ENCODE measurements around the gene RAD51B.
A peak's percentile ranks its signal among the peaks of the same experiment; 100 is the strongest.

RAD51B gene

DNA sequence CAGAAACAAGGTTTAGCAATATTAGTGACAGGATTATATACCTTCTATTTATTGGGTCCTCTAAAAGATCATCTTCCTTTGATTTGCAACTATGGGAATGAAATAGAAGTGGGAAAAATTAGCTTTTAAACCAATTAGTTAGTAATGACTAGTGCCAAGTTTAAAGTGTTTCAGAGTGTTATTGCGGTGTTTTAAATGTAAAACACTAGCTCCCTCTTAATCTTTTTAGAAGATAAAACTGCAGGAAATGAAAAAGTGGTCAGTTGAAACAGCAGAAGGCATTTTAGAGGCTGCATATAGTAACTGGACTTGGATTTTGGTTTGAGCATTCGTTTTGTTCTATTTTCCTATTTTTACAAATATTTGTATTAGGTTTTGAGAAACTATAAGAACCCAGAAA is 286.2 kb downstream of the RAD51B start:
- Mint-ChIP-seq H3K4me1 (peaks cover 44% of the 10 kb centered on the region), H3K9me3 (peaks cover 25% of the 10 kb centered on the region), H3K36me3 (ENCODE audit: low read depth) (peaks cover 15% of the 10 kb centered on the region), H3K27ac (peak overlapping the region in 2 of 3 experiments; percentile 67 to 82), H3K4me3 (no peak overlapping the region), H3K27me3 (ENCODE audit: low read depth) (no peaks in the 10 kb centered on the region)
- TF ChIP-seq, protein P1, sequence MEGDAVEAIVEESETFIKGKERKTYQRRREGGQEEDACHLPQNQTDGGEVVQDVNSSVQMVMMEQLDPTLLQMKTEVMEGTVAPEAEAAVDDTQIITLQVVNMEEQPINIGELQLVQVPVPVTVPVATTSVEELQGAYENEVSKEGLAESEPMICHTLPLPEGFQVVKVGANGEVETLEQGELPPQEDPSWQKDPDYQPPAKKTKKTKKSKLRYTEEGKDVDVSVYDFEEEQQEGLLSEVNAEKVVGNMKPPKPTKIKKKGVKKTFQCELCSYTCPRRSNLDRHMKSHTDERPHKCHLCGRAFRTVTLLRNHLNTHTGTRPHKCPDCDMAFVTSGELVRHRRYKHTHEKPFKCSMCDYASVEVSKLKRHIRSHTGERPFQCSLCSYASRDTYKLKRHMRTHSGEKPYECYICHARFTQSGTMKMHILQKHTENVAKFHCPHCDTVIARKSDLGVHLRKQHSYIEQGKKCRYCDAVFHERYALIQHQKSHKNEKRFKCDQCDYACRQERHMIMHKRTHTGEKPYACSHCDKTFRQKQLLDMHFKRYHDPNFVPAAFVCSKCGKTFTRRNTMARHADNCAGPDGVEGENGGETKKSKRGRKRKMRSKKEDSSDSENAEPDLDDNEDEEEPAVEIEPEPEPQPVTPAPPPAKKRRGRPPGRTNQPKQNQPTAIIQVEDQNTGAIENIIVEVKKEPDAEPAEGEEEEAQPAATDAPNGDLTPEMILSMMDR (IDR thresholded peaks at IDR 0.05; ENCODE audit: unreplicated experiment in 3 of 3): no peak

DNA sequence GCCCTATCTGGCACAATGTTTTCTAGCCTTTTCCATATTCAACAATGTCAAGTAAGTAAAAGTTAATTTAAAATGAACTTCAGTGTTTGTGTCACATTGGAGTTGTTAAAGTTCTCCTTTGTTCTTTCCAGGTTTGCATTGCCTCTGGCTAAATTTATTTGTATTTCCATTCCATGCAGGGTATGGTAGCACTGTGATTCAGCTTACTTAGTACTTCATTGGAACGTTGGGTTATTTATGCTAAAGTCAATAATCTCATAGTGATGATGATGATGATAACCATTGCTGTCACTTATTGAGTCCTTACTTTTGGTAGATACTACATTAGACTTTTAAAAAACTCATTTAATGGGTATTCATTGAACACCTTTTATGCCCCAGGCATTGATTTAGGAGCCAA is 286.9 kb downstream of the RAD51B start:
- TF ChIP-seq, protein P1 (IDR thresholded peaks at IDR 0.05; ENCODE audit: unreplicated experiment in 3 of 3): no peak
- Mint-ChIP-seq H3K4me1 (peaks cover 50% of the 10 kb centered on the region), H3K27ac (no peak overlapping the region), H3K27me3 (ENCODE audit: low read depth) (no peaks in the 10 kb centered on the region), H3K4me3 (no peak overlapping the region), H3K9me3 (peaks cover 19% of the 10 kb centered on the region), H3K36me3 (ENCODE audit: low read depth) (peaks cover 10% of the 10 kb centered on the region)

- Mint-ChIP-seq H3K4me3 (no peak overlapping the region), H3K9me3 (peaks cover 16% of the 10 kb centered on the region), H3K27me3 (ENCODE audit: low read depth) (no peaks in the 10 kb centered on the region), H3K4me1 (peaks cover 55% of the 10 kb centered on the region), H3K36me3 (ENCODE audit: low read depth) (peaks cover 7% of the 10 kb centered on the region), H3K27ac (peak overlapping the region in 2 of 3 experiments; percentile 24 to 42)
- TF ChIP-seq, protein P1 (IDR thresholded peaks at IDR 0.05; ENCODE audit: unreplicated experiment in 3 of 3): no peak
Measured at GRCh38 chr14:68106905-68107304, 287.3 kb downstream of the RAD51B start.

- TF ChIP-seq, protein P1 (IDR thresholded peaks at IDR 0.05; ENCODE audit: unreplicated experiment in 3 of 3): no peak
- H3K27me3 Mint-ChIP-seq (ENCODE audit: low read depth): no peaks in the 10 kb centered on the region
- H3K4me1 Mint-ChIP-seq: peaks cover 63% of the 10 kb centered on the region
- H3K36me3 Mint-ChIP-seq (ENCODE audit: low read depth): no peaks in the 10 kb centered on the region
- no peak overlapping the region for H3K4me3 Mint-ChIP-seq
- H3K9me3 Mint-ChIP-seq: peaks cover 3% of the 10 kb centered on the region
- peak overlapping the region; percentile 88 to 94 (median 92) for H3K27ac Mint-ChIP-seq
Measured at GRCh38 chr14:68109132-68109900, 289.7 kb downstream of the RAD51B start.

- H3K4me3 Mint-ChIP-seq: peak overlapping the region in 1 of 3 experiments; percentile 22
- peak overlapping the region; percentile 88 to 94 (median 92) for H3K27ac Mint-ChIP-seq
- H3K36me3 Mint-ChIP-seq (ENCODE audit: low read depth): no peaks in the 10 kb centered on the region
- peaks cover 49% of the 10 kb centered on the region for H3K4me1 Mint-ChIP-seq
- H3K9me3 Mint-ChIP-seq: peaks cover 3% of the 10 kb centered on the region
- TF ChIP-seq, protein P1 (IDR thresholded peaks at IDR 0.05; ENCODE audit: unreplicated experiment in 3 of 3): no peak
- H3K27me3 Mint-ChIP-seq (ENCODE audit: low read depth): no peaks in the 10 kb centered on the region
Measured at GRCh38 chr14:68111097-68111852, 291.7 kb downstream of the RAD51B start.

Data from nephron (organoid).